Upper lobe of right lung (tissue), 1 donor: ENCODE results near the gene CDC34. TPM values are rescaled to one million over a fixed set of nuclear protein-coding genes. Genes with fewer than 3 reads are reported as not detected.

Experiments
- ATAC-seq: fragments of 200-7000 bp; cut with Tn5 transposase; one replicate; pipeline ENCODE4 v1.9.1; 2020; ENCODE audit warnings: mild to moderate bottlenecking, moderate library complexity
- DNase-seq: peaks from one replicate; pipeline ENCODE4 v3.0.0-alpha.2; 2020
- H3K27ac ChIP-seq: fragments of 200-600 bp; one replicate; pipeline ENCODE4 v1.8.0; 2022
- H3K27me3 ChIP-seq: fragments of 200-600 bp; one replicate; pipeline ENCODE4 v1.8.0; 2022; ENCODE audit warnings: mild to moderate bottlenecking
- H3K36me3 ChIP-seq: fragments of 200-600 bp; one replicate; pipeline ENCODE4 v1.8.0; 2022
- H3K4me1 ChIP-seq: fragments of 200-600 bp; one replicate; pipeline ENCODE4 v1.8.0; 2022
- H3K4me3 ChIP-seq: fragments of 200-600 bp; one replicate; pipeline ENCODE4 v1.8.0; 2022; ENCODE audit warnings: mild to moderate bottlenecking
- H3K9me3 ChIP-seq: fragments of 200-600 bp; one replicate; pipeline ENCODE4 v1.8.0; 2022
- CTCF ChIP-seq: fragments of 200-600 bp; IDR thresholded peaks from one replicate; pipeline ENCODE4 v1.8.0; 2022; ENCODE audit warnings: antibody characterized with exemption
- intact Hi-C: fragments of 100-400 bp; cut with DNase I; formaldehyde crosslinking; loops from one replicate; pipeline ENCODE4 v1.11.0; 2022
- total RNA-seq: library from RNA; stranded (reverse); fragmentation: NEBNext Ultra II Directional; extraction: Animal tissue kit (Norgen Biotek cat#: 25700); gene quantifications from one replicate; pipeline ENCODE4 v1.2.1, GENCODE V29; 2021
- donor health status: DM: no; HTN: yes; CAD: no; lungs with severe emphysema.

CDC34 gene
- total RNA-seq, 1 donor from 2014 or later = 40.9 TPM

- intact Hi-C loops = no loop called here
- Histone ChIP-seq H3K36me3 (peaks cover 6% of the 10 kb centered on the region), H3K9me3 (no peaks in the 10 kb centered on the region), H3K27me3 (no peaks in the 10 kb centered on the region), H3K4me1 (peaks cover 24% of the 10 kb centered on the region), H3K4me3 (no peak overlapping the region), H3K27ac (no peak overlapping the region)
- TF ChIP-seq CTCF = no peak
- DNase-seq = no peak
- ATAC-seq = no peak
Measured at GRCh38 chr19:513368-514165, 18.0 kb upstream of the CDC34 start.

GRCh38 chr19:514166-514663 lies 17.3 kb upstream of the CDC34 start:
- Histone ChIP-seq H3K9me3 (no peaks in the 10 kb centered on the region), H3K4me3 (no peak overlapping the region), H3K27ac (no peak overlapping the region), H3K27me3 (no peaks in the 10 kb centered on the region), H3K4me1 (peaks cover 20% of the 10 kb centered on the region), H3K36me3 (peaks cover 6% of the 10 kb centered on the region)
- DNase-seq (no peak), ATAC-seq (no peak)
- TF ChIP-seq CTCF = no peak
- intact Hi-C loops = no loop called here

GRCh38 chr19:517721-518597 lies 13.6 kb upstream of the CDC34 start:
- intact Hi-C loops = no loop called here
- Histone ChIP-seq H3K27ac (no peak overlapping the region), H3K4me3 (no peak overlapping the region), H3K9me3 (no peaks in the 10 kb centered on the region), H3K36me3 (no peaks in the 10 kb centered on the region), H3K27me3 (no peaks in the 10 kb centered on the region), H3K4me1 (no peaks in the 10 kb centered on the region)
- DNase-seq = no peak
- no peak for TF ChIP-seq CTCF
- peak; percentile 4 for ATAC-seq

GRCh38 chr19:518598-519231 lies 12.8 kb upstream of the CDC34 start:
- TF ChIP-seq CTCF = no peak
- ATAC-seq = peak; percentile 52
- intact Hi-C loops = no loop called here

GRCh38 chr19:519449-519865 lies 12.1 kb upstream of the CDC34 start:
- DNase-seq = no peak
- ATAC-seq = no peak

More at GRCh38 chr19:518598-519231, 12.8 kb upstream of the CDC34 start:
- Histone ChIP-seq H3K4me3 (no peak overlapping the region), H3K9me3 (no peaks in the 10 kb centered on the region), H3K4me1 (no peaks in the 10 kb centered on the region), H3K27me3 (no peaks in the 10 kb centered on the region), H3K27ac (no peak overlapping the region), H3K36me3 (no peaks in the 10 kb centered on the region)
- no peak for DNase-seq

More at GRCh38 chr19:519449-519865, 12.1 kb upstream of the CDC34 start:
- TF ChIP-seq CTCF = no peak
- Histone ChIP-seq H3K27me3 (no peaks in the 10 kb centered on the region), H3K4me3 (no peak overlapping the region), H3K27ac (no peak overlapping the region), H3K36me3 (no peaks in the 10 kb centered on the region), H3K9me3 (no peaks in the 10 kb centered on the region), H3K4me1 (no peaks in the 10 kb centered on the region)
- intact Hi-C loops = no loop called here
